ENCODE measurements around the gene HOOK2.
A peak's percentile ranks its signal among the peaks of the same experiment; 100 is the strongest.

GRCh38 chr19:12784394-12784870, 9.1 kb upstream of the HOOK2 start:
- TF ChIP-seq SPEN (CRISPR knock-in tag; IDR thresholded peaks at IDR 0.05; ENCODE audit: low read depth), result 0 out of 2 replicates have a peak, but pooled peaks have one; percentile 21
- no peak for TF ChIP-seq POLR2AphosphoS5 (IDR thresholded peaks at IDR 0.05; ENCODE audit: low read depth, low read length)
- TF ChIP-seq NR3C1 (CRISPR knock-in tag; IDR thresholded peaks at IDR 0.05), result no peak
- TF ChIP-seq CTCF (CRISPR knock-in tag; IDR thresholded peaks at IDR 0.05), result no peak
- TF ChIP-seq ZSCAN30 (CRISPR knock-in tag; IDR thresholded peaks at IDR 0.05), result no peak
- no peak for TF ChIP-seq ZBTB46 (CRISPR knock-in tag; IDR thresholded peaks at IDR 0.05; ENCODE audit: borderline replicate concordance)
- TF ChIP-seq ETV5 (CRISPR knock-in tag; IDR thresholded peaks at IDR 0.05; ENCODE audit: borderline replicate concordance), result no peak
- TF ChIP-seq SP2 (CRISPR knock-in tag; IDR thresholded peaks at IDR 0.05), result no peak
- TF ChIP-seq ATF6 (CRISPR knock-in tag; conservative IDR thresholded peaks at IDR 0.05), result no peak

All from HepG2 (cell line).